ENCODE measurements around the gene SPECC1L. TPM values are rescaled to one million over a fixed set of nuclear protein-coding genes. Genes with fewer than 3 reads are reported as not detected.

Gene SPECC1L
- total and polyA plus RNA-seq, 10 of the 15 experiments (the other 5 are each of a cell fraction or from before 2014, with no cell fraction given): 1.9 to 40.6 (median 19.1) TPM

DNA sequence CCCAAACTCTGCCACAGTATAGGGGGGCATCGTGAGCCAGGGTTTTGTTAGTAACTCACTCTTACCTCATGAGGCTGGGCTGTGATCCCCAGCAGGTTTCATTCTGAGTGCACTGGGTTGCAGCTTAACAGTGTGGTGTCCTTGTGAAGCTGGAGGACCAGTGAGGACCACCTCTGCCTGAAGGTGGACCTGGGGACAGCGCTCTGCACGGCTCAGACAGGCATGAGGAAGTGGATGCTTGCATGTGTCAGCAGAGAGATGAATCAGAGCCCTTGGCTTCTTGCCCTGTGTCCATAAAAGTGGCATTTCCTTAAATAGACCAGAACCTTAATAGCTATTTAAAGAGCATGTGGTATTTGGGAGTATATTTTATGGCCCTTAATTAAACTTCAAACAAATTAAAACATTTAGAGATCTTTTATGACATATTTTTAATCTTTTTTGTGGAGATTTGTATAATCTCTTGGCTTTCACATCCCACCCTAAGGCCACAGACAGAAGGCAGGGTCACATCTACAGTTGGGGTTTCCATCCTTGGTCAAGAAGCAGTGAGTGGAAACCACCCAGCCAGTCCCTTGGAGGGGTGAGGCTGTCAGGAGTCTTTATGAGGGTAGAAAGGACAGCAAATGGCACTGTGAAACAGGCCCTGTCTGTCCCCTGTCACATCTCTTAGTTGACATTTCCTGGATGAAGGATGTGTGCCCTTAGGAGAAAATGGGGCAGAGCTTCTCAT lies 132.0 kb downstream of the SPECC1L start (continued):
- TF ChIP-seq ZNF592 (IDR thresholded peaks at IDR 0.05): no peak
- TF ChIP-seq ZNF384 (IDR thresholded peaks at IDR 0.05; ENCODE audit: borderline replicate concordance, low read depth, low read length): no peak
- 0 out of 2 replicates have a peak, but pooled peaks have one; percentile 36 for TF ChIP-seq BCL11A (IDR thresholded peaks at IDR 0.05; ENCODE audit: low read depth, low read length)
- TF ChIP-seq RCOR1 (conservative IDR thresholded peaks at IDR 0.05; ENCODE audit: low read depth, low read length): no peak
- TF ChIP-seq EED (IDR thresholded peaks at IDR 0.05; ENCODE audit: low read depth): peak; percentile 50; the same call in 1 of the 2 replicates
- peak; percentile 8 to 23; a peak in 2 of 4 replicates for TF ChIP-seq EP300 (IDR thresholded peaks at IDR 0.05; ENCODE audit: borderline replicate concordance in 1 of 2, control insufficient read depth in 1 of 2, low read depth in 2 of 2, low read length in 2 of 2)
- no peak for TF ChIP-seq WRNIP1 (IDR thresholded peaks at IDR 0.05; ENCODE audit: borderline replicate concordance, low read depth, low read length)
- TF ChIP-seq BHLHE40 (IDR thresholded peaks at IDR 0.05; ENCODE audit: borderline replicate concordance in 1 of 2, low read depth in 2 of 2, low read length in 1 of 2): peak in 1 of 2 experiments; percentile 9; a peak in 1 of 4 replicates
- peak; percentile 60 for TF ChIP-seq MTA2 (IDR thresholded peaks at IDR 0.05; ENCODE audit: low read depth)
- peak; percentile 73 for TF ChIP-seq RELA (IDR thresholded peaks at IDR 0.05; ENCODE audit: borderline replicate concordance, partially characterized antibody)
- TF ChIP-seq PKNOX1 (IDR thresholded peaks at IDR 0.05): peak; percentile 35; the same call in 1 of the 2 replicates
- no peak for TF ChIP-seq POLR2AphosphoS5 (IDR thresholded peaks at IDR 0.05; ENCODE audit: low read length)
- TF ChIP-seq, protein P1, sequence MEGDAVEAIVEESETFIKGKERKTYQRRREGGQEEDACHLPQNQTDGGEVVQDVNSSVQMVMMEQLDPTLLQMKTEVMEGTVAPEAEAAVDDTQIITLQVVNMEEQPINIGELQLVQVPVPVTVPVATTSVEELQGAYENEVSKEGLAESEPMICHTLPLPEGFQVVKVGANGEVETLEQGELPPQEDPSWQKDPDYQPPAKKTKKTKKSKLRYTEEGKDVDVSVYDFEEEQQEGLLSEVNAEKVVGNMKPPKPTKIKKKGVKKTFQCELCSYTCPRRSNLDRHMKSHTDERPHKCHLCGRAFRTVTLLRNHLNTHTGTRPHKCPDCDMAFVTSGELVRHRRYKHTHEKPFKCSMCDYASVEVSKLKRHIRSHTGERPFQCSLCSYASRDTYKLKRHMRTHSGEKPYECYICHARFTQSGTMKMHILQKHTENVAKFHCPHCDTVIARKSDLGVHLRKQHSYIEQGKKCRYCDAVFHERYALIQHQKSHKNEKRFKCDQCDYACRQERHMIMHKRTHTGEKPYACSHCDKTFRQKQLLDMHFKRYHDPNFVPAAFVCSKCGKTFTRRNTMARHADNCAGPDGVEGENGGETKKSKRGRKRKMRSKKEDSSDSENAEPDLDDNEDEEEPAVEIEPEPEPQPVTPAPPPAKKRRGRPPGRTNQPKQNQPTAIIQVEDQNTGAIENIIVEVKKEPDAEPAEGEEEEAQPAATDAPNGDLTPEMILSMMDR (IDR thresholded peaks at IDR 0.05 in 2 of 3, conservative IDR thresholded peaks at IDR 0.05 in 1 of 3; ENCODE audit: control insufficient read depth in 2 of 3, extremely low read depth in 1 of 3, insufficient read depth in 1 of 3, low read depth in 3 of 3, low read length in 3 of 3): no peak
- peak; percentile 61; the same call in 1 of the 2 replicates for TF ChIP-seq IKZF1 (conservative IDR thresholded peaks at IDR 0.05)
- no peak for TF ChIP-seq NBN (IDR thresholded peaks at IDR 0.05)
- peak; percentile 62; the same call in 1 of the 2 replicates for TF ChIP-seq RELB (IDR thresholded peaks at IDR 0.05; ENCODE audit: low read depth)
- peak; percentile 76; the same call in 1 of the 2 replicates for TF ChIP-seq DPF2 (IDR thresholded peaks at IDR 0.05)
- peak; percentile 62 for TF ChIP-seq JUNB (IDR thresholded peaks at IDR 0.05)
- TF ChIP-seq MLLT1 (IDR thresholded peaks at IDR 0.05): no peak
